Hepatocyte (in vitro differentiated cells): ENCODE results near the gene LCE2A.

ENCODE experiments used
- EZH2phosphoT487 ChIP-seq: fragments of 200-600 bp; sonication (generic); IDR thresholded peaks from one replicate; pipeline ENCODE4 v1.6.1; 2018; ENCODE audit warnings: antibody characterized with exemption, mild to moderate bottlenecking, low read depth, moderate library complexity; ENCODE audit not compliant: unreplicated experiment, severe bottlenecking
- TF ChIP-seq, protein P1 (sequence below): fragments of 200-600 bp; sonication (generic); IDR thresholded peaks from 2 replicates; pipeline ENCODE4 v1.5.1; 2016; ENCODE audit warnings: antibody characterized with exemption, mild to moderate bottlenecking; ENCODE audit not compliant: poor library complexity

DNA sequence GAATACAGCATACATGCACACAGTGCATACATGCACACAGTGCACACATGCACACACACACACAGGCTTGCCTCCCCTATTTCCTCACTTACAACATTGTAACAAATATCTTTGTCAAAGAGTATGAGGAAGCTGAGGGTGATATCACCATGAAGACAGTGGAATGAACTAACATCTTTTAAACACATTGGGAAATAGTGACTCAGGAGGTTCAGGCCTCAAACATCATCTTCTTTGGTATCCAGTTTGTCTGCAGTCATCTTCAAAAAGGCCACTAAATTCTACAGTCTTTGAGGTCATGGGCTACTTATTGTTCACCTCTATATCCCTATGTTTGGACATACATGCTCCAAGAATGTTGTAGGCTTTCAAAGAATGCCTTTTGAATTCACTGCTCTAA, 14.3 kb upstream of the LCE2A start:
- TF ChIP-seq, protein P1, sequence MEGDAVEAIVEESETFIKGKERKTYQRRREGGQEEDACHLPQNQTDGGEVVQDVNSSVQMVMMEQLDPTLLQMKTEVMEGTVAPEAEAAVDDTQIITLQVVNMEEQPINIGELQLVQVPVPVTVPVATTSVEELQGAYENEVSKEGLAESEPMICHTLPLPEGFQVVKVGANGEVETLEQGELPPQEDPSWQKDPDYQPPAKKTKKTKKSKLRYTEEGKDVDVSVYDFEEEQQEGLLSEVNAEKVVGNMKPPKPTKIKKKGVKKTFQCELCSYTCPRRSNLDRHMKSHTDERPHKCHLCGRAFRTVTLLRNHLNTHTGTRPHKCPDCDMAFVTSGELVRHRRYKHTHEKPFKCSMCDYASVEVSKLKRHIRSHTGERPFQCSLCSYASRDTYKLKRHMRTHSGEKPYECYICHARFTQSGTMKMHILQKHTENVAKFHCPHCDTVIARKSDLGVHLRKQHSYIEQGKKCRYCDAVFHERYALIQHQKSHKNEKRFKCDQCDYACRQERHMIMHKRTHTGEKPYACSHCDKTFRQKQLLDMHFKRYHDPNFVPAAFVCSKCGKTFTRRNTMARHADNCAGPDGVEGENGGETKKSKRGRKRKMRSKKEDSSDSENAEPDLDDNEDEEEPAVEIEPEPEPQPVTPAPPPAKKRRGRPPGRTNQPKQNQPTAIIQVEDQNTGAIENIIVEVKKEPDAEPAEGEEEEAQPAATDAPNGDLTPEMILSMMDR = no peak
- TF ChIP-seq EZH2phosphoT487 = no peak
